Esophagus (tissue), 2 donors: ENCODE measurements around the gene IGFBP3. TPM values are rescaled to one million over a fixed set of nuclear protein-coding genes. Genes with fewer than 3 reads are reported as not detected.

Experiments used
- H3K27ac ChIP-seq, 2 donors: one replicate each; pipeline ENCODE4 v1.5.1; 2013; ENCODE audit warnings: low read depth in 2 of 2, mild to moderate bottlenecking in 2 of 2, inconsistent platforms in 1 of 2, low read length in 1 of 2, moderate library complexity in 1 of 2
- H3K27me3 ChIP-seq, 2 donors: one replicate each; pipeline ENCODE4 v1.6.1; 2013; ENCODE audit warnings: low read length in 2 of 2, control low read depth in 1 of 2, mild to moderate bottlenecking in 1 of 2; ENCODE audit not compliant: insufficient read depth in 2 of 2, control insufficient read depth in 1 of 2
- H3K36me3 ChIP-seq, 2 donors: one replicate each; pipeline ENCODE4 v1.6.1; 2013; ENCODE audit warnings: low read length in 1 of 2; ENCODE audit not compliant: control insufficient read depth in 2 of 2, insufficient read depth in 2 of 2
- H3K4me1 ChIP-seq, 2 donors: one replicate each; pipeline ENCODE4 v1.6.1; 2013; ENCODE audit warnings: low read length in 1 of 2; ENCODE audit not compliant: control insufficient read depth in 2 of 2, insufficient read depth in 2 of 2
- H3K4me3 ChIP-seq, 2 donors: one replicate each; pipeline ENCODE4 v1.5.1; 2013; ENCODE audit warnings: low read length in 2 of 2, mild to moderate bottlenecking in 2 of 2, low read depth in 1 of 2, moderate library complexity in 1 of 2
- H3K9me3 ChIP-seq, 2 donors: one replicate each; pipeline ENCODE4 v1.6.1; 2013; ENCODE audit warnings: mild to moderate bottlenecking in 2 of 2, low read depth in 1 of 2, low read length in 1 of 2, moderate library complexity in 1 of 2; ENCODE audit not compliant: control insufficient read depth in 2 of 2, insufficient read depth in 1 of 2
- WGBS, 2 donors: extraction: QIAGEN DNeasy Blood & Tissue Kit; methylation state at CpG; one replicate each; pipeline ENCODE4 v1.1.7; 2013; 5-methylcytosine and 5-hydroxymethylcytosine counted together
- polyA plus RNA-seq, 2 donors: library from polyadenylated mRNA; stranded (reverse); fragments of 200-250 nt; gene quantifications; one replicate each; pipeline ENCODE4 v1.2.3, GENCODE V29; 2013
- donor health status: healthy with polysubstance abuse.
- donor health status: Bipolar disorder and iron deficiency.

IGFBP3 gene, protein sequence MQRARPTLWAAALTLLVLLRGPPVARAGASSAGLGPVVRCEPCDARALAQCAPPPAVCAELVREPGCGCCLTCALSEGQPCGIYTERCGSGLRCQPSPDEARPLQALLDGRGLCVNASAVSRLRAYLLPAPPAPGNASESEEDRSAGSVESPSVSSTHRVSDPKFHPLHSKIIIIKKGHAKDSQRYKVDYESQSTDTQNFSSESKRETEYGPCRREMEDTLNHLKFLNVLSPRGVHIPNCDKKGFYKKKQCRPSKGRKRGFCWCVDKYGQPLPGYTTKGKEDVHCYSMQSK
- 10 to 100 TPM; 13.0 to 19.8 TPM for polyA plus RNA-seq

DNA sequence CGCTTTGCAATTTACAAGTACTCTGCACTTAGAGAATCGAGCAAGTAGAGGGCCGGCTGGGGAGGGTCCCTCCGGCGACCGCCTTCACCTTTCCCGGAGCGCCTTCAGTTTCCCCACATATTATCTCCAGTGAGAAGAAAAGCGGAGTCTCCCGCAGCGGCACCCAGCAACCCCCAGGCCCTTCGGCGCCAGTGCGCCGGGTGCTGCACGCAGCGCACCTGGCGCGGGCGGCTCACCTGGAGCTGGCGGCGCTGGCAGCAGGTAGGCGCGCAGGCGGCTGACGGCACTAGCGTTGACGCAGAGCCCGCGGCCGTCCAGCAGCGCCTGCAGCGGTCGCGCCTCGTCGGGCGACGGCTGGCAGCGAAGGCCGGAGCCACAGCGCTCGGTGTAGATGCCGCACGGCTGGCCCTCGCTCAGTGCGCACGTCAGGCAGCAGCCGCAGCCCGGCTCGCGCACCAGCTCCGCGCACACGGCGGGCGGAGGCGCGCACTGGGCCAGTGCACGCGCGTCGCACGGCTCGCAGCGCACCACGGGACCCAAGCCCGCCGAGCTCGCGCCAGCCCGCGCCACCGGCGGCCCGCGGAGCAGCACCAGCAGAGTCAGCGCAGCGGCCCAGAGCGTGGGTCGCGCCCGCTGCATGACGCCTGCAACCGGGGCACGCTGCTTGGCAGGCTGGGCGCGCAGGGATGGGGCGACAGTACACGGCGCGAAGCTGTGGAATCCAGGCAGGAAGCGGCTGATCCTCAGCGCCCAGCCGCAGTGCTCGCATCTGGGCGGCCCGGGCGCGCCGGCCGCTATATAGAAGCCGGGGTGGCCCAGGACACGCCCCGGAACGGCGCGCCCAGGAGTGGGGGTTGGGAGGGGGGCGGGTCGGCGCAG is at the start of gene IGFBP3:
Gene IGFBP3 (minus strand): TSS at position 771 of the 879 bp plus-strand sequence. CDS start 132 bp downstream, at position 639.
- H3K36me3 ChIP-seq, result no peaks in the 10 kb centered on the region
- H3K9me3 ChIP-seq, result no peaks in the 10 kb centered on the region
- peak within 1 kb of the TSS; percentile 48 to 51 for H3K4me3 ChIP-seq
- H3K27me3 ChIP-seq, result peaks cover 0 to 3% of the 10 kb centered on the region in 2 donors
- H3K4me1 ChIP-seq, result peaks cover 2 to 5% of the 10 kb centered on the region in 2 donors
- WGBS, 2 donors, result 1 to 2% methylated on average over 101 to 111 of the region's 111 CpGs
- H3K27ac ChIP-seq, result peak within 1 kb of the TSS in 1 of 2 donors; percentile 7

DNA sequence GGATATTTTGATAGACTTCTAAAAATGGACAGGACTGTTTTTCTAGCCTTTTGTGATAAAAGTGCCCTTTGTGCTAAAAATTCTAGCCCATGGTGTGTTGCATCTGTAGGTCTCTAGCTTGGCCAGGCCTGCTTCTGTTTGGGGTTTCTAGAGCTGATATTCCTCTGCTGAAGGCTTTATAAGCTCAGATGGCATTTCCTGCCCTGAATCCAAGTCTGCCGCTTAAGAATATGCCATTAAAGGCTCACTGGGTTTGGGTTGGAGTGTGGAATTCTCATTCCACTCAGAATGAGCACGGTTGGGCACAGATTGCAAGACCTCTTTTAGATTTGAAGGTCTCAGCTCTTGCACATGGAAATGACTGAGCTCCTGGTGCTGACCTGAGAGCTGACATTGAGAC is 49.4 kb upstream of the IGFBP3 start:
- Histone ChIP-seq H3K9me3 (no peaks in the 10 kb centered on the region), H3K27me3 (no peaks in the 10 kb centered on the region), H3K4me3 (no peak overlapping the region), H3K4me1 (peaks cover 0 to 4% of the 10 kb centered on the region in 2 donors), H3K36me3 (no peaks in the 10 kb centered on the region), H3K27ac (no peak overlapping the region)
- 79 to 86% methylated on average over 2 of the region's 2 CpGs for WGBS, 2 donors

DNA sequence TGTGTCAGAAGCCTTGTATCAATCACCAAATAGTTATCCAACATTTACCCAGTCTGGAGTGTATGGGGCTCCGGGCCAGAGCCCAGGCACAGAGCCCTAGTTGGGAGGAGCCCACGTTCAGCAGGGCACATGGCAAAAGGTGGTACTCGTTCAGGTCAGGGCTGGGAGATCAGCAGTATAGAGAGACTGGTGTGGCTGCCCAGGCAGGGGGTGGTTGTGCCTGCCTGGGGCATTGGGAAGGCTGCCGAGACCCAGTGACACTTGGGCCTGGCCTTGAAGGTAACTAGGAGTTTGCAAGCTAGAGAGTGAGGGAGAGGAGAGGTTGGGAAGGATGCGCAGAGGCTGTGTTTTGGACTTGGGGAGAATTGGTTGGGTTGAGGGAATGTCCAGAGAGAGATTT is 48.9 kb upstream of the IGFBP3 start:
- Histone ChIP-seq H3K27ac (no peak overlapping the region), H3K4me3 (no peak overlapping the region), H3K36me3 (no peaks in the 10 kb centered on the region), H3K4me1 (peaks cover 0 to 4% of the 10 kb centered on the region in 2 donors), H3K9me3 (no peaks in the 10 kb centered on the region), H3K27me3 (no peaks in the 10 kb centered on the region)
- 68 to 71% methylated on average over 5 of the region's 5 CpGs for WGBS, 2 donors

DNA sequence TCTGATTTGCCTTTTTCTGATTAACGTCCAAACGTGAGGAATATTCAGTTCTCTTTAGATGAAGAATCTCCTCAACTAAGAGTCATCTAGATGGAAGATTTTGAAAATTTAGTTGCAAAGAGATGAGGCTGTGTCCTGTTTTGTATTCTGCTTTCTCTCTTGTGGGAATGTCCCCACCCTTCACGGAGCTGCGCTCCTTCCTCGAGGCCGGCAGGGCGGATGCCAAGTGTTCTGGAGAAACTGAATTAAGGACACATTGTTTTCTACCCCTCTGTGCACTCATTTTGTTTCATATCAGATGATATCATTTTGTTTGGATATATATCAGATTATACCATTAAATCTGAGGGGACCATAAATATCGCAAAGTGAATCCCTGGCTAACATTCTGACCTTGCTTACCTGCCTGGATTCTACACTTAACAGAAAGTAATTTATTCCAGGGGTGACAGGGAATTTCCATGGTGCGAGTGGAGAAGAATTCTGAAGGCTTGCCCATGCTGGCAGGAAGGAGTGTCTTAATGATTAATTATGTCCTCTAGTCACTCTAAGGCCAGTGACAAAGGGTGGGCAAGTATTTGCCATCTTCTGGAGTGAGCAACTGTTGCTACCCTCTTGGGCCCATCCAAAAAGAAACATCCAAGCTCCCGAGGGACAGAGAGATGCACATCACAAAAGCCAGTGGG is 47.9 kb upstream of the IGFBP3 start:
- WGBS, 2 donors, result 70 to 71% methylated on average over 10 of the region's 10 CpGs

DNA sequence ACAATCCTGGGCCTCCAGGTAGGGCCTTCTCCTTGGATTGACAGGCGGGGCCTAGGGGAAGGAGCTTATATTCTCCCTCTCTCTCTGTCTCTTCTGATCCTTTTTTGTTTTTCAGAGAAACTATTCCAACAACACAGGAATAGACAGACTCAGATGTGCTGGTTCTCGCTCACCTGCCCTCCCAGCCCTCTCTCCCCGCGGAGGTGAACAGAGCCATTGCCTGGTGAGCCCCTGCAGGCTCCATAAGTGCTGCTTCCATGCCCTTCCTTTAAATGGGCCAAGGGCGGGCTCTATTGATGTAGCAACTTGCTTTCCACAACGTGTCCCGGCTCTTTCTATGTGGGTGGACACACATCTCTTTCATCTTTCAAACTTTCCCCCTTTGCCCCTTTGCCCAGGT is 47.2 kb upstream of the IGFBP3 start:
- Histone ChIP-seq H3K4me1 (no peaks in the 10 kb centered on the region), H3K27ac (no peak overlapping the region), H3K27me3 (no peaks in the 10 kb centered on the region), H3K4me3 (no peak overlapping the region), H3K9me3 (no peaks in the 10 kb centered on the region), H3K36me3 (no peaks in the 10 kb centered on the region)
- WGBS, 2 donors, result 67 to 72% methylated on average over 7 of the region's 7 CpGs

More for the DNA sequence above, 47.9 kb upstream of the IGFBP3 start:
- Histone ChIP-seq H3K4me1 (no peaks in the 10 kb centered on the region), H3K9me3 (no peaks in the 10 kb centered on the region), H3K27ac (no peak overlapping the region), H3K36me3 (no peaks in the 10 kb centered on the region), H3K27me3 (no peaks in the 10 kb centered on the region), H3K4me3 (no peak overlapping the region)

DNA sequence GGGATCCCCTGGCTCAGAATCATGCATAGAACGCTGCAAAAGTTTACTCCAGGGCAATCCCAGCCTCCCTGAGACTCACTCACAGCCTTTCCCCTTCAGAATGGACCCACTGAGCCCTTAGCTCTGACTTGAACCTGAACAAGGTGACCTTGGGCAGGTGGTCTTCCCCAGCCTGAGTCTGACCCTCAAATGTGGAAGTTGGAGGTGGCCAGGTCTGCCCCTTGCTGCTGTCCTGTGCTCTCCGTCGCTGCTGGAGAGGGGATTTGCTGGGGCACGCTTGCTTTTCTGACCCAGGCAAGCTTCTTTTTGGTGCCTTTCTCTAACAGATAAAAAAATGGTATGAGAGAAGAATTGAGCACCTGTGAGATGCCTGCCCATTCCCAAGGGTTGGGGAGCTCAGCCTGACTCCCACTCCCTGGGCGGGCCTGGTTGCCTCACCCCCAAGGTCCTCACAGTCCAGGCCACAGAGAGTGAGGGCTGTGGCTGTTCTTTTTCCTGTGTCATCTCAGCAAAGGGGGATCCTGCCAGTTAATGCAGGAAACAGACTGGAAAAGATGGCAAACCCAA is 46.6 kb upstream of the IGFBP3 start:
- Histone ChIP-seq H3K27ac (no peak overlapping the region), H3K4me3 (no peak overlapping the region), H3K4me1 (no peaks in the 10 kb centered on the region), H3K27me3 (no peaks in the 10 kb centered on the region), H3K36me3 (no peaks in the 10 kb centered on the region), H3K9me3 (no peaks in the 10 kb centered on the region)
- WGBS, 2 donors, result 88 to 93% methylated on average over 5 of the region's 5 CpGs

DNA sequence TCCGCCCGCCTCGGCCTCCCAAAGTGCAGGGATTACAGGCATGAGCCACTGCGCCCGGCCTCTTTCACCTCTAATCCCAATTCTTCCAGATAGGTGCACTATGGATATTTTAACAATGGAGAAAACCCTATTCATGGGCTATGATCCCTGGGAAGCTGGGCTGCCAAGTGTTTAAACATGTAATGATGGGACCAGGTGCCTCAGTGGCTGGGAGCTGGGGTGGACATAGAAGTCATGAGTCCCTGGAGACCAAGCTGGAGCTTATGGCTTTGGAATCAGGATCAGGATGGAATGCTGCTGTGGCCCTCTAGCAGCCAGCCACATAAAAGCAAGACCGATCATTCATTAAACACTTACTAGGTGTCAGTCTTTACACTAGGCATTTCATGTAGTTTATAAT is 41.8 kb upstream of the IGFBP3 start:
- WGBS, 2 donors, result 92 to 97% methylated on average over 6 of the region's 6 CpGs
- Histone ChIP-seq H3K4me3 (no peak overlapping the region), H3K9me3 (no peaks in the 10 kb centered on the region), H3K27ac (no peak overlapping the region), H3K27me3 (no peaks in the 10 kb centered on the region), H3K36me3 (no peaks in the 10 kb centered on the region), H3K4me1 (no peaks in the 10 kb centered on the region)

DNA sequence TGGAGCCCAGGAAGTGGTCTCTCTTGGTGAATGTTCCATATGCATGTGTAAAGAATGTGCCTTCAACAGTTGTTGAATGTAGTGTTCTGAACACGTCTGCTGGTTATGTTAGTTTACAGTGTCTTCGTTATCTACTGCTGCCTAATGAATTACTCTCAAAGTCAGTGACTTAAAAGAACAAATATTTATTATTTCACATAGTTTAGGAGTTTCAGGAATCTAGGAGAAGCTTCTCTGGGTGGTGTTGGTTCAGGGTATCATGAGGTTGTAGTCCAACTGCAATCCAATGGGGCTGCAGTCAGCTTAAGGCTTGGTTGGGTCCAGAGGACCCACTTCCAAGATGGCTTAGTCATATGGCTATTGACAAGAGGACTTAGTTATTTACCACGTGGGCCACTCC is 36.6 kb upstream of the IGFBP3 start:
- Histone ChIP-seq H3K9me3 (no peaks in the 10 kb centered on the region), H3K4me3 (no peak overlapping the region), H3K27me3 (no peaks in the 10 kb centered on the region), H3K4me1 (no peaks in the 10 kb centered on the region), H3K36me3 (no peaks in the 10 kb centered on the region), H3K27ac (no peak overlapping the region)
- WGBS, 2 donors, result 74 to 78% methylated on average over 3 of the region's 3 CpGs

DNA sequence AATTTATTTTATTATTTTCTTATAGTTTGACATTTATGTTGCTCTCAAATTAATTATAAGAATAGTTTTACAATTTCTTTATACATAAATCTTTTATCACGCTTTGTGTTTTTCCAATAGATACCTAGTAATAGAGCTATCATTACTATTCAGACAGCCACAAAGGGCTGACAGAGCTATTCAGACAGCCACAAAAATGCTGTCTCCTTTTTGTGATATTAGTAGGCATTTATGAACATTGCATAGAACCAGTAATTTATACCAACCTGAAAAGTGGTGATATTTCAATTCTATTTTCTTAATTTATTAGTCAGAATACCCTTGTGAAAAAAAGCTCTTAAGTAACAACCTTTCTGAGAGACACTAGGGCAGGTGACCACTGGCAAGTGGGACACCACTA is 34.2 kb upstream of the IGFBP3 start:
- Histone ChIP-seq H3K4me1 (no peaks in the 10 kb centered on the region), H3K9me3 (no peaks in the 10 kb centered on the region), H3K27me3 (no peaks in the 10 kb centered on the region), H3K4me3 (no peak overlapping the region), H3K27ac (no peak overlapping the region), H3K36me3 (no peaks in the 10 kb centered on the region)
- 88 to 92% methylated on average over 1 of the region's 1 CpG for WGBS, 2 donors
